ENCODE data around the gene TMEM131L. TPM values are rescaled to one million over a fixed set of nuclear protein-coding genes. Genes with fewer than 3 reads are reported as not detected.
"Not testable (repeated sequence)": the region's sequence is repeated elsewhere in the genome, so short reads cannot be mapped to it uniquely, and the experiment has no call there.

TMEM131L gene
- total RNA-seq, 2 donors from 2014 or later: 4.8 to 6.2 TPM

GRCh38 chr4:153450544-153450917 lies 15.6 kb upstream of the TMEM131L start:
- H3K36me3 ChIP-seq: no peaks in the 10 kb centered on the region
- DNase-seq: no peak
- H3K27me3 ChIP-seq: no peaks in the 10 kb centered on the region
- H3K9ac ChIP-seq (ENCODE audit: low read depth in 2 of 2, low read length in 2 of 2): no peak overlapping the region
- no peak overlapping the region for H3K27ac ChIP-seq
- no peaks in the 10 kb centered on the region for H3K4me1 ChIP-seq
- no peaks in the 10 kb centered on the region for H3K9me3 ChIP-seq
- TF ChIP-seq CTCF (IDR thresholded peaks at IDR 0.05): no peak
- intact Hi-C loops (cut with DNase I): no loop called here
- H3K4me3 ChIP-seq: no peak overlapping the region

- H3K4me3 ChIP-seq; H3K36me3 ChIP-seq; H3K27me3 ChIP-seq; H3K9ac ChIP-seq (ENCODE audit: low read depth in 2 of 2, low read length in 2 of 2); intact Hi-C loops (cut with DNase I); H3K27ac ChIP-seq; H3K4me1 ChIP-seq; H3K9me3 ChIP-seq; DNase-seq: not testable (repeated sequence)
Measured at GRCh38 chr4:153451145-153451544, 15.0 kb upstream of the TMEM131L start.

GRCh38 chr4:153451911-153452657 lies 14.1 kb upstream of the TMEM131L start:
- Histone ChIP-seq H3K27me3 (no peaks in the 10 kb centered on the region), H3K4me3 (no peak overlapping the region), H3K36me3 (no peaks in the 10 kb centered on the region), H3K9me3 (no peaks in the 10 kb centered on the region), H3K9ac (ENCODE audit: low read depth in 2 of 2, low read length in 2 of 2) (no peak overlapping the region), H3K27ac (no peak overlapping the region), H3K4me1 (no peaks in the 10 kb centered on the region)
- no peak for DNase-seq
- no peak for TF ChIP-seq CTCF (IDR thresholded peaks at IDR 0.05)
- intact Hi-C loops (cut with DNase I): no loop called here

- no peak for DNase-seq
- intact Hi-C loops (cut with DNase I): no loop called here
Measured at GRCh38 chr4:153452658-153453378, 13.3 kb upstream of the TMEM131L start.

GRCh38 chr4:153453402-153453801 lies 12.8 kb upstream of the TMEM131L start:
- no peak overlapping the region for H3K27ac ChIP-seq
- intact Hi-C loops (cut with DNase I): no loop called here
- H3K27me3 ChIP-seq: no peaks in the 10 kb centered on the region
- H3K4me1 ChIP-seq: no peaks in the 10 kb centered on the region
- no peaks in the 10 kb centered on the region for H3K36me3 ChIP-seq
- H3K4me3 ChIP-seq: no peak overlapping the region
- H3K9me3 ChIP-seq: no peaks in the 10 kb centered on the region
- TF ChIP-seq CTCF (IDR thresholded peaks at IDR 0.05): no peak
- H3K9ac ChIP-seq (ENCODE audit: low read depth in 2 of 2, low read length in 2 of 2): no peak overlapping the region
- DNase-seq: no peak

More at GRCh38 chr4:153452658-153453378, 13.3 kb upstream of the TMEM131L start:
- H3K36me3 ChIP-seq: no peaks in the 10 kb centered on the region
- no peaks in the 10 kb centered on the region for H3K4me1 ChIP-seq
- H3K9me3 ChIP-seq: no peaks in the 10 kb centered on the region
- no peak overlapping the region for H3K27ac ChIP-seq
- H3K27me3 ChIP-seq: no peaks in the 10 kb centered on the region
- TF ChIP-seq CTCF (IDR thresholded peaks at IDR 0.05): no peak
- no peak overlapping the region for H3K4me3 ChIP-seq
- H3K9ac ChIP-seq (ENCODE audit: low read depth in 2 of 2, low read length in 2 of 2): no peak overlapping the region

GRCh38 chr4:153458969-153459368 lies 7.2 kb upstream of the TMEM131L start:
- H3K4me3 ChIP-seq: no peak overlapping the region
- no peaks in the 10 kb centered on the region for H3K9me3 ChIP-seq
- no peak overlapping the region for H3K9ac ChIP-seq (ENCODE audit: low read depth in 2 of 2, low read length in 2 of 2)
- intact Hi-C loops (cut with DNase I): no loop called here
- H3K27ac ChIP-seq: no peak overlapping the region
- DNase-seq: no peak
- no peak for TF ChIP-seq CTCF (IDR thresholded peaks at IDR 0.05)
- H3K27me3 ChIP-seq: no peaks in the 10 kb centered on the region
- no peaks in the 10 kb centered on the region for H3K4me1 ChIP-seq
- no peaks in the 10 kb centered on the region for H3K36me3 ChIP-seq

- intact Hi-C loops (cut with DNase I); H3K4me3 ChIP-seq; DNase-seq; H3K36me3 ChIP-seq; H3K9ac ChIP-seq (ENCODE audit: low read depth in 2 of 2, low read length in 2 of 2); H3K27me3 ChIP-seq; H3K4me1 ChIP-seq; H3K9me3 ChIP-seq; H3K27ac ChIP-seq: not testable (repeated sequence)
Measured at GRCh38 chr4:153461549-153461948, 4.6 kb upstream of the TMEM131L start.
